Activated naive CD8-positive, alpha-beta T cell treated with anti-CD3 and anti-CD28 coated beads, Interleukin-2, amount 50 U/mL, for 16 hours (primary cell): ENCODE data around the gene HES1.
A peak's percentile ranks its signal among the peaks of the same experiment; 100 is the strongest.
"Not testable (repeated sequence)": the region's sequence is repeated elsewhere in the genome, so short reads cannot be mapped to it uniquely, and the experiment has no call there.

ENCODE experiments used
- DNase-seq: peaks from one replicate; pipeline ENCODE4 v3.0.0-alpha.2; 2020; ENCODE audit warnings: low read depth, low spot score

Gene HES1

GRCh38 chr3:194125442-194125841 lies 10.5 kb upstream of the HES1 start:
- no peak for DNase-seq

GRCh38 chr3:194126790-194127189 lies 9.2 kb upstream of the HES1 start:
- DNase-seq, result no peak

DNA sequence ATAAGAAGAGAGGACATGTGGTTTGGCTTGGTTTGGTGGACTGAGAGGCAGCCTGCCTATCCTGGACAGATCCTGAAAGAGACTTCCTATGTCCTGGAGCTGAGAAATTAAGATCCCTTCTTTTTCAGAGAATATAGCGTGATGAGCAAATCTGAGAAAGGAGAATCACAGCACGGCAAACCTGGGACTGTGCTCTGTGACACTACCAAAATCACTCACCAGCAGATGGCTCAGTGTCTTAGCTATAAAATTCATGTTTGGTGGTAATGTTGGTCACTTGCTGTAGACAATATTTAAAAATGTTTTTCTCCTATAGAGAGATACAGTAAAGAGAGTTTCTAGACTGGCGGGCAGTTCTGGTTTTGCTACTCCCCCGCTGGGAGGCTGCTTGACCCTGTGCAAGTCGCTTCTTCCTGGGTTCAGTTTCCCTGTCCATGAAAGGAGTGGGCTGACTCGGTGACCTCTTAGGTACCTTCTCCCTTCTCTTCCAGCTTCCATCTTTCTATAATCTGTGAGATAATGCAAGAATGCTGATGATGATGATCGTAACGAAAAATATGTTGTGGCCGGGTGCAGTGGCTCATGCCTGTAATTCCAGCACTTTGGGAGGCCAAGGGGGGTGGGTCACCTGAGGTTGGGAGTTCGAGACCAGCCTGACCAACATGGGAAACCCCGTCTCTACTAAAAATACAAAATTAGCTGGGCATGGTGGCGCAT lies 7.6 kb upstream of the HES1 start:
- DNase-seq, result no peak

DNA sequence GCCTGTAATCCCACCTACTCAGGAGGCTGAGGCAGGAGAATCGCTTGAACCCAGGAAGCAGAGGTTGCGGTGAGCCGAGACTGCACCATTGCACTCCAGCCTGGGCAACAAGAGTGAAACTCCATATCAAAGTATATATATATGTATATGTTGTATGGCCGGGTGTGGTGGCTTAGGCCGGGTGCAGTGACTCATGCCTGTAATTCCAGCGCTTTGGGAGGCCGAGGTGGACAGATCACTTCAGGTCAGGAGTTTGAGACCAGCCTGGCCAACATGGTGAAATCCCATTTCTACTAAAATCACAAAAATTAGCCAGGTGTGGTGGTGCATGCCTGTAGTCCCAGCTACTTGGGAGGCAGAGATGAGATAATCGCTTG lies 7.0 kb upstream of the HES1 start:
- not testable (repeated sequence) for DNase-seq

- DNase-seq, result no peak
Observed at GRCh38 chr3:194129581-194130133, 6.3 kb upstream of the HES1 start.

- DNase-seq, result no peak
Observed at GRCh38 chr3:194130188-194130587, 5.8 kb upstream of the HES1 start.

GRCh38 chr3:194130807-194131589 lies 5.0 kb upstream of the HES1 start:
- DNase-seq, result no peak

GRCh38 chr3:194132465-194133286 lies 3.3 kb upstream of the HES1 start:
- DNase-seq, result no peak

DNA sequence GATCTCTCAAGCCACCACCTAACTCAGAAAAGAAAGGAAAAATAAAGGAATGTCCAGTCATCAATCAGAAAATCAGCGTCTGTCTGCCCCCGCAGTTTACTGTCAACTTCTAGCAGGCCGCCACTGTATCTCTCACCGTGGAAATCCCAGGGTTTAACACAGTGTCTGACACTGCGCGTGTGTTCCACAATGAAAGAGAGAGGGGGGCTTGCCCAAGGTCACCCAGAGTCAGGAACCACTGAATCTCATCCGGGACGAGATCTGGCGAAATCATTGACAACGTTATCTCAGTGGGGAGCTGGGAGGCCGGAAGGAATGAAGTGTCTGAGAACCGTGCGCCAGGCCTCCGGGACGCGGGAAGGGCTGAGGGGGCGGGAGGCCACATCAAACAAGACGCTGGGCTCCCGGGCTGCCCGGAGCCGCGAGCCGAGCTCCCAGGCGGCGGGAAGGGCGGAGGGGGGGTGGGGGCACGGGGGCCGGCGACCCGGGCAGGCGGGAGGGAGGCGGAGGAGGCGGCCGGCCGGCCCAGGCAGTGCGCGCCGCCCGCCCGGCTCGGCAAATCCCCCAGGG lies 2.2 kb upstream of the HES1 start:
- DNase-seq, result no peak

GRCh38 chr3:194134231-194134756 lies 1.7 kb upstream of the HES1 start:
- no peak for DNase-seq

DNA sequence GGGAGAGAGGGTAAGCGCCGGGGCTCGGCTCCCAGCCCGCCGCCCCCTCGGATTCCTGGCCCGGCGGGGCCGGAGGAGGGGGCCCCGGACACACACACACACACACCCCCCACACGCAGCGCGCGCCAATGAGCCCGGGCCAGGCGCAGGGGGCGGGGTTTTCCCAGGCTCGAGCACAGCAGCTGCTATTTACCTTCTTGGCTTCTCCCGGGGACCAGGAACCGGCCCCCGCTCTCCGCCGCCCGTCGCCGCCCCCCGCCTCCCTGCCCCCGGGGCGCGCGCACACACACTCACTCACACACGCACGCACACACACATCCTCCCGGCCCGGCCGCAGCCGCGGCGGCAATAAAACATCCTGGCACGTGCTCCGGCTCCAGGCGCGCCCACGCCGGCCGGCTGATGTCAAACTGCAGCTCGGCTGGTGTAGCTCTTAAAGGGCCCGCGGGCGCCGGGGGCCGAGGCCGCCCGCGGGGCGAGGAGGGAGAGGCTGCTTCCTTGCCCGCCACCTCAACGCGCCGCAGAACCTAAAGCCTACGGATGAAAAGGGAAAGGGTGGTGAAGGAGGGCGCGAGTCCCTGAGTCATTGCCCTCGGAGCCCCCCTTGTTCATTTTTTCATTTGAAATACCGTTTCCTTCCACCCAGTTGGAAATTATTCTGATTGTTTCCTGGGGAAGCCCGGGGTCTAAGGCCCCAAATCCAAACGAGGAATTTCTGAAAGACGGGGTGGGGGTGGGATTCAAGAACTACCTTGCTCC lies 1.0 kb upstream of the HES1 start:
- peak; percentile 68 for DNase-seq

GRCh38 chr3:194135516-194135805 lies 487 bp upstream of the HES1 start:
- no peak for DNase-seq

- no peak for DNase-seq
Observed at GRCh38 chr3:194136519-194137007, 615 bp downstream of the HES1 start.

DNA sequence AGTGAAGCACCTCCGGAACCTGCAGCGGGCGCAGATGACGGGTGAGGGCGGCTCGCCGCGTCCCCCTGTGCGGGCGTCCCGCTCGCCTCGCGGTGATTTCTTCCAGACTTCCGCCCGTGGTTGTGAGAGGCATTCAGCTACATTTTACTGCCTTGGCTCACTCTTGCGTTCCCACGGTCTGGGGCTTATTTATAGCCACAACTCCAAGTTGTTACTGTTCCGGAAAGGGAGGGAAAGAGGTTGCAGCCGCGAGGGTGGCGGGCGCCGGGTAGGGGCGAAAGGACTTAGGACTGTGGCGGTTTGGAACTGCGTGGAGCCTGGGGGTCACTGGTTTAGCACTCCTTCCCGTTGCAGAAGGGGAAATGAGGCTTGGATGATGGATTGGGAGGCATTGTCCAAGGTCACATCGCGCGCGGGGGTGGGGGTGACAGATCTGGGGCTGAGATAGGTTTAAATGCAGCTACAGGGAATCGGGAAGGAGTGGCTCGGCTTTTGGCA lies 1.1 kb downstream of the HES1 start:
- DNase-seq, result no peak

GRCh38 chr3:194137506-194138474 lies 1.8 kb downstream of the HES1 start:
- no peak for DNase-seq

DNA sequence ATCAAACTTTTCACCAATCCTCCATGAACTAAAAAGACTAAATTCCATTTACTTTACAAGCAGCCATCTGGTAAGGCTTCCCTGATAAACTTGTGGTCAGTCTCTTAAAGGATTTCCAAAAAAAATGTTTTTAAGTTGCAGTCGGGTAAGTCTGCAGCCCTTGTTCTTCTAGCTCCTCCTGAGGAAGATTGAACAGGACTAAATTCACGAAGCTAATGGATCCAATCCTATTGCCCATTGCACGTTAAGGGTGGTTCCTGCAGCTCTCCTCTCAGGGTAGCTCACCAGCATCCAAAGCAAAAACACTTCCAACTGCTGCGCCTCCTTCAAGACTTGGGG lies 2.8 kb downstream of the HES1 start:
- DNase-seq, result no peak

DNA sequence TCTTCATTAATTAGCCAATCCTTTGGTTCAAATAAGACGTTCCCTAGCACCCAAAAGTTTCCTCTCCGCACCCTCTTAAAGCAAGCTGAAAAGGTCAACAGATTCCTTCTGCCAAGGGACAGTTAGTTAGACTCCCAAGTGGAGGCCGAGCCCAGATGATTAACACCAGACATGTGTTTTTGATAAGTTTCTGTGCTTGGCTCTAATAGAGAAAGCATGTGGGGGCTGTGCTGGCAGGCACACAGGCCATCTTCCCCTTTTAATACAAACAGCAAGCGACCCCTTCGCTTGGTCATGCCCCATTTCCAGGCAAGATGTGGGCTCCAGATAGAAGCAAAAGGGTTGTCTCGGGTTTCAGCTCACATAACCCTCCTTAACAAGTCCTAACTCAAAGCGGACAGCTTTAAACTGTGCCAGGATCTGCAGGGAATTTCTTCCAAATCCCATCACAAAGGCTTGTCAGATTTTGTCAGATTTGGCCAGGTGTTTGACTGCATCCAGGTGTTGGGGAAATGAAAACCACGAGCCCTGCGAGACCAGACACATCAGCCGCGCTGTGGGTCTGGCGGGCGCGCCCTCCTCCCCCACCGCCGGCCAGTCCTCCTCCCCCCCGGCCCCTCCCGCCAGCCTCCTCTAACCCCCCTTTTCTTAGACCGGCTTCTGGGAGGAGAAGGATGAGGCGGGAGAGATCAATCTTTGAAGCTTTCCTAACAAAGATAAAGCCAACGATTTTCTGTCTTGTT lies 3.3 kb downstream of the HES1 start:
- no peak for DNase-seq

GRCh38 chr3:194139814-194140391 lies 4.0 kb downstream of the HES1 start:
- DNase-seq, result no peak
